Measurements from ENCODE around the gene ASMTL.

DNA sequence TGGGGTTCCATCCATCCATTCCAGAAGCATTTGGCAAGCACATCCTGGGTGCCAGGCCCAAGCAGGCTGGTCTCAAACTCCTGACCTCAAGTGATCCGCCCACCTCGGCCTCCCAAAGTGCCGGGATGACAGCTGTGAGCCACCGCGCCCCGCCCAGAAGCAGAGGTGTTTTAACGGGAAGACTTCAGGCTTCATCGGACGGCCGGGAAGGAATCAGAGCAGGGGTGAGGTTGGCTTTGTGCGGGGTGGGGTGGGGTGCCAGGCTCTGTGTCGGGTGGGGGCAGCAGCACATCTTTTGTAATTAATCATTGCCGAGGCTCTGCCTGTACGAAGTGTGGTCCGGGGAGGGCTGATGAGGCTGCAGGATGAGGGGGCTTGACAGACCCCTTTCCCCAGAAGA lies 55.7 kb downstream of the ASMTL start:
- no peak for TF ChIP-seq EZH2 (IDR thresholded peaks at IDR 0.05)
- no peak for TF ChIP-seq POLR2AphosphoS5 (IDR thresholded peaks at IDR 0.05; ENCODE audit: borderline replicate concordance, low read depth, low read length)
- TF ChIP-seq FOXP2 (optimal IDR thresholded peaks at IDR 0.05; ENCODE audit: control extremely low read depth, extremely low read length, insufficient read depth) = no peak

Measured in SK-N-MC (cell line).